DMS114 treated with DMSO at 0.1 percent for 48 hours (cell line): Measurements from ENCODE around the gene NDUFA8.
A peak's percentile ranks its signal among the peaks of the same experiment; 100 is the strongest.

Experiments used
- DNase-seq: peaks from one replicate; lab custom pipeline; 2025; ENCODE audit not compliant: unreplicated experiment; lab: John Stamatoyannopoulos, UW

NDUFA8 gene

GRCh38 chr9:122102156-122102555, 57.4 kb downstream of the NDUFA8 start:
- DNase-seq, result no peak

GRCh38 chr9:122100756-122101155, 58.8 kb downstream of the NDUFA8 start:
- DNase-seq, result no peak

GRCh38 chr9:122099271-122099869, 60.2 kb downstream of the NDUFA8 start:
- DNase-seq, result peak; percentile 57

- DNase-seq, result no peak
These were observed 61.8 kb downstream of the NDUFA8 start for GRCh38 chr9:122097679-122098315.

GRCh38 chr9:122096620-122097415, 62.8 kb downstream of the NDUFA8 start:
- no peak for DNase-seq

GRCh38 chr9:122095010-122095767, 64.4 kb downstream of the NDUFA8 start:
- DNase-seq, result peak; percentile 35
